Adrenal gland (tissue), 5 donors: ENCODE data around the gene HEATR5A.

Experiments used
- POLR2A ChIP-seq, 2 donors: fragments of 450-650 bp; IDR thresholded peaks; one replicate each; pipeline ENCODE4 v1.6.1; 2017; ENCODE audit warnings: antibody characterized with exemption in 2 of 2, mild to moderate bottlenecking in 2 of 2, moderate library complexity in 1 of 2
- TF ChIP-seq, protein P1 (sequence below), 6 experiments: fragments of 450-650 bp in 4 of 6; fragments of 200-600 bp in 2 of 6; sonication (generic) in 1 of 6; IDR thresholded peaks; 1 replicate in 5 of 6; 2 replicates in 1 of 6; pipeline versions ENCODE4 v1.5.1 to v1.8.0; 2016 to 2021; ENCODE audit warnings: antibody characterized with exemption in 6 of 6, mild to moderate bottlenecking in 2 of 6, moderate library complexity in 1 of 6
- donor health status: DM: no; HTN: no; CAD: no.

DNA sequence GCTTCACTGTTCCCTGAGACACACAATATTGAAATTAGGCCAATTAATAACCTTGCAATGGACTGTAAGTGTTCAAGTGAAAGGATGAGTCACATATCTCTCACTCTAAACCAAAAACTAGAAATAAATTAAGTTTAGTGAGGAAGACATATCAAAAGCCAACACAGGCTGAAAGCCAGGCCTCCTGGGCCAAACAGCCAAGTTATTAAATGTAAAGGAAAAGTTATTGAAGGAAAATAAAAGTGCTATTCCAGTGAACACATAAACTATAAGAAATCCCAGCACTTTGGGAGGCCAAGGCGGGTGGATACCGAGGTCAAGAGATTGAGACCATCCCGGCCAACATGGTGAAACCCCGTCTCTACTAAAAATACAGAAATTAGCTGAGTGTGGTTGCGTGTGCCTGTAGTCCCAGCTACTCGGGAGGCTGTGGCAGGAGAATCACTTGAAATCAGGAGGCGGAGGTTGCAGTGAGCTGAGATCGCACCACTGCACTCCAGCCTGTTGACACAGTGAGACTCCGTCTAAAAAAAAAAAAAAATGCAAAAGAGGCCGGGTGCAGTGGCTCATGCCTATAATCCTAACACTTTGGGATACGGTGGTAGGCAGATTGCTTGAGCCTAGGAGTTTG is 10.4 kb upstream of the HEATR5A start:
- TF ChIP-seq POLR2A (IDR thresholded peaks at IDR 0.05) = no peak
- TF ChIP-seq, protein P1, sequence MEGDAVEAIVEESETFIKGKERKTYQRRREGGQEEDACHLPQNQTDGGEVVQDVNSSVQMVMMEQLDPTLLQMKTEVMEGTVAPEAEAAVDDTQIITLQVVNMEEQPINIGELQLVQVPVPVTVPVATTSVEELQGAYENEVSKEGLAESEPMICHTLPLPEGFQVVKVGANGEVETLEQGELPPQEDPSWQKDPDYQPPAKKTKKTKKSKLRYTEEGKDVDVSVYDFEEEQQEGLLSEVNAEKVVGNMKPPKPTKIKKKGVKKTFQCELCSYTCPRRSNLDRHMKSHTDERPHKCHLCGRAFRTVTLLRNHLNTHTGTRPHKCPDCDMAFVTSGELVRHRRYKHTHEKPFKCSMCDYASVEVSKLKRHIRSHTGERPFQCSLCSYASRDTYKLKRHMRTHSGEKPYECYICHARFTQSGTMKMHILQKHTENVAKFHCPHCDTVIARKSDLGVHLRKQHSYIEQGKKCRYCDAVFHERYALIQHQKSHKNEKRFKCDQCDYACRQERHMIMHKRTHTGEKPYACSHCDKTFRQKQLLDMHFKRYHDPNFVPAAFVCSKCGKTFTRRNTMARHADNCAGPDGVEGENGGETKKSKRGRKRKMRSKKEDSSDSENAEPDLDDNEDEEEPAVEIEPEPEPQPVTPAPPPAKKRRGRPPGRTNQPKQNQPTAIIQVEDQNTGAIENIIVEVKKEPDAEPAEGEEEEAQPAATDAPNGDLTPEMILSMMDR (IDR thresholded peaks at IDR 0.05) = no peak
